HAP-1 (cell line): ENCODE results near the gene PLAAT3.
A peak's percentile ranks its signal among the peaks of the same experiment; 100 is the strongest.
"Not testable (repeated sequence)": the region's sequence is repeated elsewhere in the genome, so short reads cannot be mapped to it uniquely, and the experiment has no call there.

Source experiments
- DNase-seq, 2 experiments: peaks; one replicate each; pipeline ENCODE4 v3.0.0-alpha.2; 2016 to 2020; ENCODE audit warnings: low spot score in 2 of 2
- H3K27me3 ChIP-seq: fragments of 250-450 bp; sonication (Bioruptor Pico); 2 replicates; pipeline ENCODE4 v1.5.1; 2020; ENCODE audit warnings: low read depth, mild to moderate bottlenecking, moderate library complexity
- H3K36me3 ChIP-seq: fragments of 250-450 bp; sonication (Bioruptor Pico); replicated peaks from 2 replicates; pipeline ENCODE4 v1.5.1; 2020; ENCODE audit warnings: mild to moderate bottlenecking
- H3K4me1 ChIP-seq: fragments of 250-450 bp; sonication (Bioruptor Pico); 2 replicates; pipeline ENCODE4 v1.5.1; 2020; ENCODE audit warnings: mild to moderate bottlenecking
- H3K4me3 ChIP-seq: fragments of 250-450 bp; sonication (Bioruptor Pico); 2 replicates; pipeline ENCODE4 v1.5.1; 2020; ENCODE audit warnings: mild to moderate bottlenecking, moderate library complexity
- H3K9me3 ChIP-seq: fragments of 250-450 bp; sonication (Bioruptor Pico); 2 replicates; pipeline ENCODE4 v1.5.1; 2020; ENCODE audit warnings: mild to moderate bottlenecking, moderate library complexity
- in situ Hi-C: fragments of 300-500 bp; cut with MboI; formaldehyde crosslinking; loops from 3 replicates; pipeline ENCODE4 v1.14.3; 2020; ENCODE audit warnings: low sequenced_read_pairs, inconsistent platforms, mixed read lengths

Gene PLAAT3

GRCh38 chr11:63614136-63614671 lies at the start of gene PLAAT3:
PLAAT3 (minus strand) TSS chr11:63614433; CDS start chr11:63614014, 419 bp downstream.
- peaks cover 33% of the 10 kb centered on the region for H3K4me1 ChIP-seq
- peak within 1 kb of the TSS; percentile 52 for H3K4me3 ChIP-seq
- no peaks in the 10 kb centered on the region for H3K9me3 ChIP-seq
- peaks cover 3% of the 10 kb centered on the region; the same call in 1 of the 2 replicates for H3K36me3 ChIP-seq
- in situ Hi-C loops = loop anchor here (5.0 kb wide), 1 partner anchor 82 kb away; no protein-coding TSS in a partner anchor
- DNase-seq = peak; percentile 54 to 85
- H3K27me3 ChIP-seq = no peaks in the 10 kb centered on the region

- DNase-seq = no peak
- in situ Hi-C loops = loop anchor here (25.0 kb wide), 1 partner anchor 752 kb away; the partner anchor contains the start of gene CHRM1
- no peaks in the 10 kb centered on the region for H3K27me3 ChIP-seq
- H3K4me3 ChIP-seq = no peak overlapping the region
- H3K4me1 ChIP-seq = peaks cover 23% of the 10 kb centered on the region
- H3K36me3 ChIP-seq = peaks cover 5% of the 10 kb centered on the region
- no peaks in the 10 kb centered on the region for H3K9me3 ChIP-seq
Observed at GRCh38 chr11:63663809-63664208, 49.6 kb upstream of the PLAAT3 start.

GRCh38 chr11:63660972-63661371 lies 46.7 kb upstream of the PLAAT3 start:
- Histone ChIP-seq H3K36me3 (peaks cover 5% of the 10 kb centered on the region; the same call in 1 of the 2 replicates), H3K4me1 (peaks cover 6% of the 10 kb centered on the region), H3K27me3 (no peaks in the 10 kb centered on the region), H3K4me3 (no peak overlapping the region), H3K9me3 (no peaks in the 10 kb centered on the region)
- DNase-seq = no peak
- in situ Hi-C loops = loop anchor here (25.0 kb wide), 1 partner anchor 749 kb away; the partner anchor contains the start of gene CHRM1

- in situ Hi-C loops = loop anchor here (25.0 kb wide), 1 partner anchor 740 kb away; the partner anchor contains the start of gene CHRM1
- peaks cover 48% of the 10 kb centered on the region for H3K36me3 ChIP-seq
- H3K4me1 ChIP-seq = no peaks in the 10 kb centered on the region
- H3K27me3 ChIP-seq = no peaks in the 10 kb centered on the region
- DNase-seq = no peak
- no peak overlapping the region for H3K4me3 ChIP-seq
- H3K9me3 ChIP-seq = no peaks in the 10 kb centered on the region
Observed at GRCh38 chr11:63652671-63653070, 38.4 kb upstream of the PLAAT3 start.

- H3K27me3 ChIP-seq = no peaks in the 10 kb centered on the region
- in situ Hi-C loops = loop anchor here (25.0 kb wide), 1 partner anchor 606 kb away; no protein-coding TSS in a partner anchor
- DNase-seq = no peak
Observed at GRCh38 chr11:63643205-63643604, 29.0 kb upstream of the PLAAT3 start.

GRCh38 chr11:63641727-63642126 lies 27.5 kb upstream of the PLAAT3 start:
- in situ Hi-C loops = loop anchor here (25.0 kb wide), 1 partner anchor 604 kb away; no protein-coding TSS in a partner anchor
- no peaks in the 10 kb centered on the region for H3K27me3 ChIP-seq
- no peak overlapping the region for H3K4me3 ChIP-seq
- H3K4me1 ChIP-seq = peaks cover 2% of the 10 kb centered on the region; the same call in 1 of the 2 replicates
- H3K9me3 ChIP-seq = no peaks in the 10 kb centered on the region
- peaks cover 49% of the 10 kb centered on the region for H3K36me3 ChIP-seq
- DNase-seq = no peak

More at GRCh38 chr11:63643205-63643604, 29.0 kb upstream of the PLAAT3 start:
- H3K4me1 ChIP-seq = peaks cover 2% of the 10 kb centered on the region; the same call in 1 of the 2 replicates
- peaks cover 58% of the 10 kb centered on the region for H3K36me3 ChIP-seq
- H3K9me3 ChIP-seq = no peaks in the 10 kb centered on the region
- H3K4me3 ChIP-seq = no peak overlapping the region

- DNase-seq = peak; percentile 43 to 58
- peaks cover 54% of the 10 kb centered on the region for H3K36me3 ChIP-seq
Observed at GRCh38 chr11:63639199-63639832, 25.1 kb upstream of the PLAAT3 start.

GRCh38 chr11:63638436-63638835 lies 24.2 kb upstream of the PLAAT3 start:
- H3K4me1 ChIP-seq, H3K27me3 ChIP-seq, H3K9me3 ChIP-seq, DNase-seq, H3K4me3 ChIP-seq: not testable (repeated sequence)
- in situ Hi-C loops = loop anchor here (25.0 kb wide), 1 partner anchor 601 kb away; no protein-coding TSS in a partner anchor
- H3K36me3 ChIP-seq = peaks cover 48% of the 10 kb centered on the region

More at GRCh38 chr11:63639199-63639832, 25.1 kb upstream of the PLAAT3 start:
- Histone ChIP-seq H3K27me3 (no peaks in the 10 kb centered on the region), H3K4me3 (no peak overlapping the region), H3K9me3 (no peaks in the 10 kb centered on the region), H3K4me1 (peaks cover 6% of the 10 kb centered on the region)
- in situ Hi-C loops = loop anchor here (25.0 kb wide), 1 partner anchor 602 kb away; no protein-coding TSS in a partner anchor

- peaks cover 19% of the 10 kb centered on the region for H3K4me1 ChIP-seq
- peaks cover 40% of the 10 kb centered on the region for H3K36me3 ChIP-seq
- in situ Hi-C loops = loop anchor here (25.0 kb wide), 1 partner anchor 599 kb away; no protein-coding TSS in a partner anchor
- no peak overlapping the region for H3K4me3 ChIP-seq
- H3K27me3 ChIP-seq = no peaks in the 10 kb centered on the region
- peak; percentile 74 to 83 for DNase-seq
- H3K9me3 ChIP-seq = no peaks in the 10 kb centered on the region
Observed at GRCh38 chr11:63635762-63636465, 21.7 kb upstream of the PLAAT3 start.

- DNase-seq = no peak
- Histone ChIP-seq H3K4me1 (peaks cover 14% of the 10 kb centered on the region), H3K4me3 (no peak overlapping the region), H3K36me3 (peaks cover 26% of the 10 kb centered on the region), H3K9me3 (no peaks in the 10 kb centered on the region), H3K27me3 (no peaks in the 10 kb centered on the region)
- in situ Hi-C loops = loop anchor here (25.0 kb wide), 1 partner anchor 592 kb away; no protein-coding TSS in a partner anchor
Observed at GRCh38 chr11:63629426-63629825, 15.2 kb upstream of the PLAAT3 start.

- DNase-seq = no peak
- H3K27me3 ChIP-seq = no peaks in the 10 kb centered on the region
- in situ Hi-C loops = no loop called here
- no peak overlapping the region for H3K4me3 ChIP-seq
- no peaks in the 10 kb centered on the region for H3K9me3 ChIP-seq
- no peaks in the 10 kb centered on the region; the same call in 1 of the 2 replicates for H3K4me1 ChIP-seq
- H3K36me3 ChIP-seq = no peaks in the 10 kb centered on the region
Observed at GRCh38 chr11:63623513-63624140, 9.4 kb upstream of the PLAAT3 start.

- no peak overlapping the region for H3K4me3 ChIP-seq
- in situ Hi-C loops = no loop called here
- DNase-seq = no peak
- no peaks in the 10 kb centered on the region for H3K9me3 ChIP-seq
- no peaks in the 10 kb centered on the region for H3K36me3 ChIP-seq
- H3K4me1 ChIP-seq = no peaks in the 10 kb centered on the region; the same call in 1 of the 2 replicates
- H3K27me3 ChIP-seq = no peaks in the 10 kb centered on the region
Observed at GRCh38 chr11:63622323-63622722, 8.1 kb upstream of the PLAAT3 start.

- Histone ChIP-seq H3K4me3 (no peak overlapping the region), H3K27me3 (no peaks in the 10 kb centered on the region), H3K4me1 (no peaks in the 10 kb centered on the region; the same call in 1 of the 2 replicates), H3K36me3 (no peaks in the 10 kb centered on the region), H3K9me3 (no peaks in the 10 kb centered on the region)
- no peak for DNase-seq
- in situ Hi-C loops = no loop called here
Observed at GRCh38 chr11:63621071-63621470, 6.8 kb upstream of the PLAAT3 start.
